IMR-90 (cell line): ENCODE results near the gene SLC29A3. TPM values are rescaled to one million over a fixed set of nuclear protein-coding genes. Genes with fewer than 3 reads are reported as not detected.

Source experiments
- ATAC-seq: fragments of 200-7000 bp; cut with Tn5 transposase; 2 replicates; pipeline ENCODE4 v1.9.1; 2020; ENCODE audit warnings: low read depth, mild to moderate bottlenecking, moderate library complexity
- BruUV-seq: library from RNA; stranded (reverse); fragments of 400-500 nt; replicated peaks from 2 replicates; lab custom pipeline; 2021; lab: Mats Ljungman, UMichigan
- CTCF ChIA-PET: fragments of 300-600 bp; formaldehyde crosslinking; extraction: SDS; loops from one replicate; lab custom pipeline; 2021; ENCODE audit warnings: antibody characterized with exemption; lab: Yijun Ruan, JAX
- POLR2A ChIA-PET: fragments of 300-600 bp; sonication (Branson Sonifier 250); formaldehyde crosslinking; loops from one replicate; lab custom pipeline; 2022; ENCODE audit warnings: antibody characterized with exemption; ENCODE audit not compliant: unreplicated experiment; lab: Charles Lee
- DNase-seq: peaks from one replicate; pipeline ENCODE4 v3.0.0; 2013
- H2AFZ ChIP-seq: replicated peaks from 2 replicates; pipeline ENCODE3; 2013; ENCODE audit warnings: low read length, mild to moderate bottlenecking; ENCODE audit not compliant: poor library complexity
- H2AK5ac ChIP-seq: 2 replicates; pipeline ENCODE4 v1.6.1; 2013; ENCODE audit warnings: low read depth, low read length, inconsistent platforms
- H2AK9ac ChIP-seq: replicated peaks from 2 replicates; pipeline ENCODE3; 2013; ENCODE audit warnings: mild to moderate bottlenecking, low read depth, low read length, moderate library complexity; ENCODE audit not compliant: poor library complexity
- H2BK120ac ChIP-seq: 2 replicates; pipeline ENCODE4 v1.6.1; 2013; ENCODE audit warnings: low read depth, low read length, inconsistent platforms
- H2BK15ac ChIP-seq: 3 replicates; pipeline ENCODE4 v1.6.1; 2013; ENCODE audit warnings: low read depth, low read length, inconsistent platforms
- H2BK20ac ChIP-seq: 2 replicates; pipeline ENCODE4 v1.6.1; 2013; ENCODE audit warnings: low read depth, mild to moderate bottlenecking, inconsistent platforms, low read length, moderate library complexity
- H2BK5ac ChIP-seq: 2 replicates; pipeline ENCODE4 v1.6.1; 2013; ENCODE audit warnings: mild to moderate bottlenecking, low read depth, low read length, inconsistent platforms; ENCODE audit not compliant: poor library complexity, severe bottlenecking
- H3K14ac ChIP-seq: replicated peaks from 2 replicates; pipeline ENCODE4 v1.6.1; 2013; ENCODE audit warnings: low read depth, low read length, inconsistent platforms
- H3K18ac ChIP-seq: 2 replicates; pipeline ENCODE4 v1.6.1; 2013; ENCODE audit warnings: low read depth, low read length, control low read depth
- H3K23ac ChIP-seq: 2 replicates; pipeline ENCODE4 v1.6.1; 2013; ENCODE audit warnings: low read depth, low read length, inconsistent platforms
- H3K27ac ChIP-seq: 2 replicates; pipeline ENCODE4 v1.5.1; 2013; ENCODE audit warnings: mild to moderate bottlenecking, control low read depth, low read length; ENCODE audit not compliant: insufficient read depth
- H3K27me3 ChIP-seq: 2 replicates; pipeline ENCODE4 v1.6.1; 2013; ENCODE audit warnings: low read length; ENCODE audit not compliant: control insufficient read depth, insufficient read depth
- H3K36me3 ChIP-seq: 2 replicates; pipeline ENCODE4 v1.6.1; 2013; ENCODE audit warnings: low read length, mixed read lengths; ENCODE audit not compliant: control insufficient read depth, insufficient read depth
- H3K4ac ChIP-seq: 2 replicates; pipeline ENCODE4 v1.6.1; 2013; ENCODE audit warnings: low read depth, low read length, inconsistent platforms
- H3K4me1 ChIP-seq: 2 replicates; pipeline ENCODE4 v1.6.1; 2013; ENCODE audit warnings: low read length, mixed read lengths; ENCODE audit not compliant: control insufficient read depth, insufficient read depth
- H3K4me2 ChIP-seq: 2 replicates; pipeline ENCODE4 v1.6.1; 2013; ENCODE audit warnings: low read depth, mild to moderate bottlenecking, control low read depth, low read length, moderate library complexity
- H3K4me3 ChIP-seq: 2 replicates; pipeline ENCODE4 v1.5.1; 2013; ENCODE audit warnings: low read depth, mild to moderate bottlenecking, control low read depth, low read length, moderate library complexity; ENCODE audit not compliant: insufficient read depth
- H3K56ac ChIP-seq: 2 replicates; pipeline ENCODE4 v1.6.1; 2013; ENCODE audit warnings: low read length, inconsistent platforms; ENCODE audit not compliant: insufficient read depth; ENCODE audit errors: extremely low read depth
- H3K79me1 ChIP-seq, 2 experiments: 2 replicates each; pipeline ENCODE4 v1.6.1; 2013; ENCODE audit warnings: low read length in 2 of 2, inconsistent platforms in 1 of 2, low read depth in 1 of 2
- H3K9ac ChIP-seq: 2 replicates; pipeline ENCODE4 v1.6.1; 2013; ENCODE audit warnings: low read depth, low read length, control low read depth
- H3K9me1 ChIP-seq: 2 replicates; pipeline ENCODE4 v1.6.1; 2013; ENCODE audit warnings: low read length, inconsistent platforms; ENCODE audit not compliant: insufficient read depth
- H3K9me3 ChIP-seq: 2 replicates; pipeline ENCODE4 v1.6.1; 2013; ENCODE audit warnings: low read length; ENCODE audit not compliant: control insufficient read depth, insufficient read depth
- H4K20me1 ChIP-seq: 2 replicates; pipeline ENCODE4 v1.6.1; 2013; ENCODE audit warnings: low read length, inconsistent platforms; ENCODE audit not compliant: insufficient read depth
- H4K5ac ChIP-seq: 2 replicates; pipeline ENCODE4 v1.6.1; 2013; ENCODE audit warnings: mild to moderate bottlenecking, low read depth, low read length, control low read depth
- H4K8ac ChIP-seq, 2 experiments: 2 replicates each; pipeline ENCODE4 v1.6.1; 2013; ENCODE audit warnings: low read depth in 2 of 2, low read length in 2 of 2, control low read depth in 1 of 2, inconsistent platforms in 1 of 2
- H4K91ac ChIP-seq: 2 replicates; pipeline ENCODE4 v1.6.1; 2013; ENCODE audit warnings: low read depth, low read length, inconsistent platforms; ENCODE audit not compliant: insufficient read depth
- CEBPB ChIP-seq: IDR thresholded peaks from 2 replicates; pipeline ENCODE4 v1.6.1; 2012; ENCODE audit warnings: low read depth, low read length, improper control_type of control experiment
- CHD1 ChIP-seq: IDR thresholded peaks from 2 replicates; pipeline ENCODE4 v1.6.1; 2012; ENCODE audit warnings: low read depth, low read length, improper control_type of control experiment
- FOS ChIP-seq: fragments of 150-350 bp; IDR thresholded peaks from 2 replicates; pipeline ENCODE4 v1.6.1; 2016; ENCODE audit warnings: low read depth, low read length
- MAZ ChIP-seq: IDR thresholded peaks from 2 replicates; pipeline ENCODE4 v1.6.1; 2012; ENCODE audit warnings: low read depth, mild to moderate bottlenecking, low read length, improper control_type of control experiment, moderate library complexity, borderline replicate concordance
- MXI1 ChIP-seq: IDR thresholded peaks from 2 replicates; pipeline ENCODE4 v1.6.1; 2012; ENCODE audit warnings: low read depth, mild to moderate bottlenecking, low read length, moderate library complexity, borderline replicate concordance
- POLR2A ChIP-seq: IDR thresholded peaks from 2 replicates; pipeline ENCODE4 v1.6.1; 2012; ENCODE audit warnings: mild to moderate bottlenecking, low read depth, low read length
- RAD21 ChIP-seq: IDR thresholded peaks from 2 replicates; pipeline ENCODE4 v1.6.1; 2012; ENCODE audit warnings: low read length, improper control_type of control experiment
- RCOR1 ChIP-seq: IDR thresholded peaks from 2 replicates; pipeline ENCODE4 v1.6.1; 2012; ENCODE audit warnings: mild to moderate bottlenecking, low read length, improper control_type of control experiment; ENCODE audit not compliant: insufficient replicate concordance
- RFX5 ChIP-seq: IDR thresholded peaks from 2 replicates; pipeline ENCODE4 v1.8.0; 2012; ENCODE audit warnings: low read depth, mild to moderate bottlenecking, low read length, moderate library complexity
- SMC3 ChIP-seq: fragments of 150-350 bp; IDR thresholded peaks from 2 replicates; pipeline ENCODE4 v1.6.1; 2016; ENCODE audit warnings: low read depth, mild to moderate bottlenecking, antibody characterized with exemption, low read length, moderate library complexity
- WGBS, 2 experiments: methylation state at CpG; one replicate each; pipeline versions ENCODE4 v1.1.5 to v1.1.7; 2013; ENCODE audit warnings: missing lambda C conversion rate in 2 of 2; ENCODE audit not compliant: insufficient read length in 1 of 2; ENCODE audit errors: extremely low coverage in 2 of 2; 5-methylcytosine and 5-hydroxymethylcytosine counted together
- dilution Hi-C: fragments of 300-500 bp; cut with HindIII; formaldehyde crosslinking; loops from one replicate; pipeline ENCODE4 v1.14.3; 2018; ENCODE audit warnings: low sequenced_read_pairs; ENCODE audit not compliant: unreplicated experiment
- in situ Hi-C: fragments of 300-500 bp; cut with MboI; formaldehyde crosslinking; loops from 3 replicates; pipeline ENCODE4 v1.14.3; 2019; ENCODE audit warnings: low sequenced_read_pairs, inconsistent platforms, mixed read lengths
- intact Hi-C: fragments of 100-400 bp; cut with micrococcal nuclease; formaldehyde crosslinking; loops from 2 replicates; pipeline ENCODE4 v1.10.0; 2022
- polyA plus RNA-seq, 3 experiments: library from polyadenylated mRNA; depleted of rRNA; stranded (reverse); fragments of >200 nt; gene quantifications; 2 replicates each; pipeline ENCODE4 v1.2.3, GENCODE V29; 2012; ENCODE audit warnings: low replicate concordance in 1 of 3
- total RNA-seq: library from RNA; depleted of rRNA; stranded (reverse); fragments of >200 nt; gene quantifications from 2 replicates; pipeline ENCODE4 v1.2.3, GENCODE V29; 2012
- TF ChIP-seq, protein P1 (sequence below): conservative IDR thresholded peaks from 2 replicates; pipeline ENCODE4 v1.5.1; 2012; ENCODE audit warnings: mild to moderate bottlenecking, low read depth, low read length, improper control_type of control experiment
- TF ChIP-seq, protein P2 (sequence below): fragments of 150-350 bp; IDR thresholded peaks from 2 replicates; pipeline ENCODE4 v1.6.1; 2016; ENCODE audit warnings: low read depth, mild to moderate bottlenecking, low read length, moderate library complexity, borderline replicate concordance

The SLC29A3 gene
- total and polyA plus RNA-seq, 2 of the 4 experiments (the other 2 are of a cell fraction), result 0.72 to 3.0 TPM

DNA sequence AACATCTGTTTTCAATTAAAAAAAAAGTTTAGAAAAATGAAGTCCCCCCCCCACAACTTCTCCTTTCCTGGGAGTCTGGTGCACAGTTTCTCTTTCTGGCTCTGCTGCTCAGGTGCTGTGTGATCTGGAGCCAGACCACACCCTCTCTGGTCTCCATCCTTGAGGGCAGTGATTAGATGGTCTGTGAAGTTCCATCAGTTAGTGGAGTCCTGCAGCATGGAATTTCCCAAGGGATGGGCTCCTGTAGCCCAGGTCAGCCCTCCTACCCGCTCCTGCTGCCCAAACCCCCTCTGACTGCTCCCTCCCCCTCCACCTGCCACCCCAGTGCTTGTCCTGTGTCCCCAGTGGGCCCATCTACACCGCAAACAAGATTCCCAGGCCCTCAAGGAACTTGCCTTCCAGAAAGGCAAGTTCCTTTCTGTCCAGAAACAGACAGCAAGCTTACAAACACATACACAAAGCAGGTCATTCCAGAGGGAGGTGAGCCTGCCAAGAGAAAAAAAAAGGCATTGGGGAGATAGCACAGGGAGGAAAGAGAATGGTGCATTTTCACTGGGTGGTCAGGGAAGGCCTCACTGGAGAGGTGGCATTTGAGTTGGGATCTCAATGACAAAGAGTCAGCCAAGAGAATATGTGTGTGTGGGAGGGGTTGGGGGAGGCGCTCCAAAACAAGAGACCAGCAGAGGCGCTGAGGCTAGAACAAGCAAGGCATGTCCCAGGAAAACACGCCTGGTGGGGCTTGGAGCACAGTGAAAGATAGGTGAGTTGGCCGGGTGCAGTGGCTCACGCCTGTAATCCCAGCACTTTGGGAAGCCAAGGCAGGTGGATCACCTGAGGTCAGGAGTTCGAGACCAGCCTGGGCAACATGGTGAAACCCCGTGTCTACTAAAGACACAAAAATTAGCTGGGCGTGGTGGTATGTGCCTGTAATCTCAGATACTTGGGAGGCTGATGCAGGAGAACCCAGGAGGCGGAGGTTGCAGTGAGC lies 49.5 kb upstream of the SLC29A3 start:
- peak; percentile 9; the same call in 1 of the 2 replicates for ATAC-seq
- H3K14ac ChIP-seq, result 0 out of 2 replicates have a peak overlapping the region, but pooled peaks have one; percentile 26
- H2BK15ac ChIP-seq, result no peak overlapping the region
- no peak overlapping the region for H3K9ac ChIP-seq
- peak overlapping the region; percentile 63; the same call in 1 of the 2 replicates for H2AK5ac ChIP-seq
- CTCF ChIA-PET, result interaction anchor here (0.6 to 1.4 kb wide), 12 partner anchors 9 to 657 kb away, joined by 3 to 9 read pairs (median 3); partner anchors contain the start of gene UNC5B
- peak overlapping the region; percentile 45; the same call in 1 of the 2 replicates for H3K23ac ChIP-seq
- no TSS peak for BruUV-seq
- 56% methylated on average over 3 of the region's 11 CpGs; no CpG with 5 or more reads in 1 of the 2 experiments for WGBS, 2 experiments
- peaks cover 34% of the 10 kb centered on the region for H3K4me1 ChIP-seq
- H2BK5ac ChIP-seq, result no peak overlapping the region
- H3K27me3 ChIP-seq, result no peaks in the 10 kb centered on the region
- peak overlapping the region; percentile 60 for H2AK9ac ChIP-seq
- TF ChIP-seq MAZ (no peak), RCOR1 (no peak), FOS (no peak), MXI1 (no peak), RAD21 (no peak), CHD1 (no peak), CEBPB (no peak), POLR2A (no peak), RFX5 (no peak), SMC3 (no peak)
- TF ChIP-seq, protein P1, sequence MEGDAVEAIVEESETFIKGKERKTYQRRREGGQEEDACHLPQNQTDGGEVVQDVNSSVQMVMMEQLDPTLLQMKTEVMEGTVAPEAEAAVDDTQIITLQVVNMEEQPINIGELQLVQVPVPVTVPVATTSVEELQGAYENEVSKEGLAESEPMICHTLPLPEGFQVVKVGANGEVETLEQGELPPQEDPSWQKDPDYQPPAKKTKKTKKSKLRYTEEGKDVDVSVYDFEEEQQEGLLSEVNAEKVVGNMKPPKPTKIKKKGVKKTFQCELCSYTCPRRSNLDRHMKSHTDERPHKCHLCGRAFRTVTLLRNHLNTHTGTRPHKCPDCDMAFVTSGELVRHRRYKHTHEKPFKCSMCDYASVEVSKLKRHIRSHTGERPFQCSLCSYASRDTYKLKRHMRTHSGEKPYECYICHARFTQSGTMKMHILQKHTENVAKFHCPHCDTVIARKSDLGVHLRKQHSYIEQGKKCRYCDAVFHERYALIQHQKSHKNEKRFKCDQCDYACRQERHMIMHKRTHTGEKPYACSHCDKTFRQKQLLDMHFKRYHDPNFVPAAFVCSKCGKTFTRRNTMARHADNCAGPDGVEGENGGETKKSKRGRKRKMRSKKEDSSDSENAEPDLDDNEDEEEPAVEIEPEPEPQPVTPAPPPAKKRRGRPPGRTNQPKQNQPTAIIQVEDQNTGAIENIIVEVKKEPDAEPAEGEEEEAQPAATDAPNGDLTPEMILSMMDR, result no peak; the same call in 1 of the 2 replicates
- TF ChIP-seq, protein P2, sequence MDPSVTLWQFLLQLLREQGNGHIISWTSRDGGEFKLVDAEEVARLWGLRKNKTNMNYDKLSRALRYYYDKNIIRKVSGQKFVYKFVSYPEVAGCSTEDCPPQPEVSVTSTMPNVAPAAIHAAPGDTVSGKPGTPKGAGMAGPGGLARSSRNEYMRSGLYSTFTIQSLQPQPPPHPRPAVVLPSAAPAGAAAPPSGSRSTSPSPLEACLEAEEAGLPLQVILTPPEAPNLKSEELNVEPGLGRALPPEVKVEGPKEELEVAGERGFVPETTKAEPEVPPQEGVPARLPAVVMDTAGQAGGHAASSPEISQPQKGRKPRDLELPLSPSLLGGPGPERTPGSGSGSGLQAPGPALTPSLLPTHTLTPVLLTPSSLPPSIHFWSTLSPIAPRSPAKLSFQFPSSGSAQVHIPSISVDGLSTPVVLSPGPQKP, result no peak
- H4K91ac ChIP-seq, result peak overlapping the region; percentile 23
- peaks cover 6% of the 10 kb centered on the region; the same call in 1 of the 2 replicates for H4K20me1 ChIP-seq
- intact Hi-C loops, result loop anchor here (5.0 kb wide), 1 partner anchor 342 kb away; no protein-coding TSS in a partner anchor
- H2AFZ ChIP-seq, result peak overlapping the region; percentile 47
- H3K27ac ChIP-seq, result peak overlapping the region; percentile 12; the same call in 1 of the 2 replicates
- H3K9me1 ChIP-seq, result 0 out of 2 replicates have a peak, but pooled peaks cover 5% of the 10 kb centered on the region
- no peaks in the 10 kb centered on the region for H3K36me3 ChIP-seq
- no peaks in the 10 kb centered on the region for H3K9me3 ChIP-seq
- no peak overlapping the region for H3K56ac ChIP-seq
- no peak overlapping the region for H3K4me3 ChIP-seq
- in situ Hi-C loops, result loop anchor here (5.0 kb wide), 1 partner anchor 57 kb away; the partner anchor contains the start of gene UNC5B
- no peak overlapping the region; the same call in 1 of the 2 replicates for H3K4me2 ChIP-seq
- H2BK120ac ChIP-seq, result peak overlapping the region; percentile 57
- H3K18ac ChIP-seq, result no peak overlapping the region; the same call in 1 of the 2 replicates
- H4K5ac ChIP-seq, result no peak overlapping the region
- H3K79me1 ChIP-seq, result peaks cover 0 to 10% of the 10 kb centered on the region in 2 experiments; a peak in 1 of 4 replicates
- peak; percentile 49 for DNase-seq
- no peak overlapping the region; the same call in 1 of the 2 replicates for H2BK20ac ChIP-seq
- H4K8ac ChIP-seq, result peak overlapping the region in 1 of 2 experiments; percentile 55; a peak in 2 of 4 replicates
- H3K4ac ChIP-seq, result peak overlapping the region; percentile 60
- dilution Hi-C loops, result no loop called here
- POLR2A ChIA-PET, result interaction anchor here (0.6 kb wide), 1 partner anchor 14 kb away, joined by 3 read pairs; no protein-coding TSS in a partner anchor
